HCEC 1CT (cell line): Measurements from ENCODE around the gene TMEM116.

Experiments used
- DNase-seq: peaks from one replicate; pipeline ENCODE4 v3.0.0-alpha.2; 2017

Gene TMEM116

DNA sequence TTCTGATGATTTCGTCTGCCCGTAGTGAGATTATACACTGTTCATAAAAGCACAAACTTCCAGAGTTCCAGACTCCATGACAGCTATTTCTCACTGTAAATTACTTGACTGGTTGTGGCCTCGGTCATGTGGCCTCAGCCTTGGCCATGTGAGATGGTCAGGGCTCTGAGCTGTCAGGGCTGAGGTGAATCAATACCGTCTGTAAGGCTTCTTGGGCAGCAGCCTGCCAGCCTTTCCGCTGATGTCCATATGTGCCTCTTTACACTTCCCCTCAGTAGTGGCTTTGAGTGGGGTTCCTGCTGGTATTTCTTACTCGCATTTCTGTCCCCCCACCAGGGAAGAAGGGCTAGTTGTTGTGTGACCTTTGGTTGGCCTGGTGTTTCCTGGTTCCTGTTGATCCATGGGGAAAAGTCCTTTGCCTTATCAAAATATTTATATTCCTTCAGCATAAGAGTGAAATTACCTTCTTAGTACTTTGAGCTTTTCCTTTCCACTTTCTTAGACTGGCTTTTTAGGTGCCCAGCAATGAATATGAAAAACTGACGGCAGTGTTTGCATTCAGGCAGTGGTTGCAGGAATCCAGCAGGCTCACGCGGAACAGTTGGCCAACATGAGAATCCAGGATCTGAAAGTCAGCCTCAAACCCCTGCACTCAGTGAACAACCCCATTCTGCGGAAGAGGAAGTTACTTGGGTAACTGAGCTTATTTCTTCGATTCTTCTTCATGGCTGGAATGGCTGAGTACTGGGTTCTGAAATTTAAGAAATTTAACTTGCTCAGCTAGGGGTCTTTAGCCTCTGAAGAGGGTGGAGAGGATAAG is 124.8 kb downstream of the TMEM116 start:
- no peak for DNase-seq

DNA sequence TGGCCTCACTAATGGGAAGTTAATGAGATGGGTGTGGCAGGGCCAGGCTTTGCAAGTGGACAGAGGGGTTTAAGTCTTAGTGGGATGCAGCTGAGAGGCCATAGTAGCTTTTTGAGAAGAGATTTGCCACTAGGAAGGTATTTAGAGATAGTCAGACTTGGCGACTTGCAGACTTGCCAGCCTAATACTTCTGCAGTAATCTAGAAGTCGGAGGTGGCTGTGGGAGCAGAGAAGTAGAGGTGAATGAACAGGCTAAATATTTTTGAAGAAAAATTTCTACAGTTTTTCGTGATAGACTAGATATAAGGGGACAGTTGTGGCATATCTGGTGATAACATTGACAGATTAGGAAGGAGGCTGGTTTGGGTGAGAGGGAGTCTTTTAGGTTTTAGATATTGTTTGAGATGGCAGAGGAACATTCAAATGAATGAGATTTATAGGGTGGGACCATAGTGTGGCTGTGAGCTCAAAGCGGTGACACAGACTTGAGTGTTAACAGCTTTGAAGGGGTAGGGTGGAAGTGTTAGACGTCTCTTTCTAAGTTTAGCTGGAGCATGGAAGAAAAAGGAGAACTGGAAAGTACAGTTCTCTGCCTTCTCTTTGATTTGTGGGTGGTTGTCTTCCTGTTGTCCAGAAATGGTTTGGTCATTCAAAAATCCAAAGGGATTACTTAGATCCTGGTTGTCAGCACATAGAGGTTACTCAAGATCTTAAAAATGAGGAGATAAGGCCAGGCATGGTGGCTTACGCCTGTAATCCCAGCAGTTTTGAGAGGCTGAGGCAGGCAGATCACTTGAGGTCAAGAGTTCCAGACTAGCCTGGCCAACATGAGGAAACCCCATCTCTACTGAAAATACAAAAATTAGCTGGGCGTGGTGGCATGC is 126.1 kb downstream of the TMEM116 start:
- DNase-seq = no peak

DNA sequence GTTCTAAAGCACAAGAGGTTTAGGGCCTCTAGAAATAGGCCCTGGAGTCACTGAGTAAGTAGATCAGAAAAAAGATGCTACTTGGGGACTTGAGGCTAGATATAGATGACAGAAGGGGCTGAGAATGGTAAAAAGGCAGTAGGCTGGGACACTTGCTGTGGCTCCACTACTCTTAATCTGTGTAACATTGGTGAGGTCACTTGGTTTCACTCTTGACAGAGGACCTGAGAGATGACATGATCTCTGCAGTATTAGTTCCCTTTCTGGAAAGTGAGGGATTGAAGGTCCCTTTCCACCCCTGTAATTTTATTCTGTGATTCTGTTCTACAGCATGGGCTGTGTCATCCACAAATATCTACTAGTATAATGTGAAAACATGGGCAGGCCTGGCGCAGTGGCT is 131.2 kb downstream of the TMEM116 start:
- no peak for DNase-seq
